ENCODE results near the gene RNF217. TPM values are rescaled to one million over a fixed set of nuclear protein-coding genes. Genes with fewer than 3 reads are reported as not detected.

Gene RNF217
- total and polyA plus RNA-seq, 2 of the 13 experiments (the other 11 are each of a cell fraction or from before 2014, with no cell fraction given) = 2.2 to 2.4 TPM

GRCh38 chr6:125076482-125076742 is 114.2 kb downstream of the RNF217 start:
- no TSS peak for BruUV-seq (replicated peaks)
- 59% methylated on average over 3 of the region's 3 CpGs for WGBS (ENCODE audit: low lambda C conversion rate)
- Histone ChIP-seq H3K27me3 (ENCODE audit: control insufficient read depth in 1 of 2, insufficient read depth in 2 of 2, low read length in 2 of 2) (no peaks in the 10 kb centered on the region), H3K9me3 (ENCODE audit: low read length) (no peaks in the 10 kb centered on the region), H2AFZ (ENCODE audit: low read length) (no peak overlapping the region), H4K20me1 (ENCODE audit: insufficient read depth, low read length) (no peaks in the 10 kb centered on the region), H3K9ac (ENCODE audit: insufficient read depth, low read depth, low read length) (no peak overlapping the region), H3K36me3 (replicated peaks in 1 of 2; ENCODE audit: control insufficient read depth in 1 of 2, insufficient read depth in 2 of 2, low read length in 2 of 2) (no peaks in the 10 kb centered on the region), H3K27ac (ENCODE audit: extremely low read length, insufficient read depth, low read length) (no peak overlapping the region), H3K4me1 (ENCODE audit: insufficient read depth, low read length) (no peaks in the 10 kb centered on the region), H3K4me3 (replicated peaks in 1 of 3; ENCODE audit: insufficient read depth in 1 of 3, low read depth in 2 of 3, low read length in 3 of 3) (no peak overlapping the region), H3K4me2 (ENCODE audit: low read depth, low read length) (no peak overlapping the region), H3K79me2 (ENCODE audit: insufficient read depth, low read length) (no peaks in the 10 kb centered on the region)
- no peak for TF ChIP-seq PRMT3 (CRISPR knock-in tag; IDR thresholded peaks at IDR 0.05; ENCODE audit: borderline replicate concordance, low read depth)
- TF ChIP-seq ZBTB46 (CRISPR knock-in tag; IDR thresholded peaks at IDR 0.05; ENCODE audit: borderline replicate concordance) = no peak
- TF ChIP-seq IRF2 (CRISPR knock-in tag; IDR thresholded peaks at IDR 0.05) = no peak
- no peak for TF ChIP-seq ZNF343 (CRISPR knock-in tag; IDR thresholded peaks at IDR 0.05)
- ChIA-PET POLR2A (no interaction called here), CTCF (ENCODE audit: low intra/inter-chr PET ratio, low total read pairs) (no interaction called here)
- ATAC-seq (no peak), DNase-seq (ENCODE audit: low spot score) (no peak), FAIRE-seq (no peak)
- in situ Hi-C loops (cut with HindIII; ENCODE audit: extremely low pct_ligation_motif_present, low pct_unique_long_range_greater_than_20kb) (no loop called here), intact Hi-C loops (cut with micrococcal nuclease; ENCODE audit: unreplicated experiment) (no loop called here)

GRCh38 chr6:125077453-125077852 is 115.2 kb downstream of the RNF217 start:
- Histone ChIP-seq H3K4me1 (ENCODE audit: insufficient read depth, low read length) (no peaks in the 10 kb centered on the region), H3K79me2 (ENCODE audit: insufficient read depth, low read length) (no peaks in the 10 kb centered on the region), H3K27ac (ENCODE audit: extremely low read length, insufficient read depth, low read length) (no peak overlapping the region), H3K4me2 (ENCODE audit: low read depth, low read length) (no peak overlapping the region), H3K36me3 (replicated peaks in 1 of 2; ENCODE audit: control insufficient read depth in 1 of 2, insufficient read depth in 2 of 2, low read length in 2 of 2) (no peaks in the 10 kb centered on the region), H2AFZ (ENCODE audit: low read length) (no peak overlapping the region), H4K20me1 (ENCODE audit: insufficient read depth, low read length) (no peaks in the 10 kb centered on the region), H3K9me3 (ENCODE audit: low read length) (no peaks in the 10 kb centered on the region), H3K27me3 (ENCODE audit: control insufficient read depth in 1 of 2, insufficient read depth in 2 of 2, low read length in 2 of 2) (no peaks in the 10 kb centered on the region), H3K9ac (ENCODE audit: insufficient read depth, low read depth, low read length) (no peak overlapping the region), H3K4me3 (replicated peaks in 1 of 3; ENCODE audit: insufficient read depth in 1 of 3, low read depth in 2 of 3, low read length in 3 of 3) (no peak overlapping the region)
- intact Hi-C loops (cut with micrococcal nuclease; ENCODE audit: unreplicated experiment) = no loop called here
- 57% methylated on average over 4 of the region's 4 CpGs for WGBS (ENCODE audit: low lambda C conversion rate)
- DNase-seq (ENCODE audit: low spot score) (no peak), FAIRE-seq (no peak), ATAC-seq (no peak)
- CTCF ChIA-PET (ENCODE audit: low intra/inter-chr PET ratio, low total read pairs) = no interaction called here
- POLR2A ChIA-PET = no interaction called here
- BruUV-seq (replicated peaks) = no TSS peak
- in situ Hi-C loops (cut with HindIII; ENCODE audit: extremely low pct_ligation_motif_present, low pct_unique_long_range_greater_than_20kb) = no loop called here
- TF ChIP-seq ZNF746 (CRISPR knock-in tag; IDR thresholded peaks at IDR 0.05) (no peak), EHMT2 (IDR thresholded peaks at IDR 0.05; ENCODE audit: borderline replicate concordance, low read depth, low read length) (no peak), CHD4 (IDR thresholded peaks at IDR 0.05; ENCODE audit: borderline replicate concordance, low read length) (no peak), ZNF253 (CRISPR knock-in tag; IDR thresholded peaks at IDR 0.05; ENCODE audit: borderline replicate concordance) (no peak)

Data from HepG2 (cell line).